HFFc6 (cell line): ENCODE results near the gene OR14K1. TPM values are rescaled to one million over a fixed set of nuclear protein-coding genes. Genes with fewer than 3 reads are reported as not detected.
"Not testable (repeated sequence)": the region's sequence is repeated elsewhere in the genome, so short reads cannot be mapped to it uniquely, and the experiment has no call there.

ENCODE experiments used
- DNase-seq: peaks from one replicate; pipeline ENCODE4 v3.0.0-alpha.2; 2018
- H3K27ac Mint-ChIP-seq: 2 replicates; pipeline ENCODE4 v1.8.0; 2020; ENCODE audit warnings: mild to moderate bottlenecking, mixed read lengths
- H3K27me3 Mint-ChIP-seq: 2 replicates; pipeline ENCODE4 v1.8.0; 2021; ENCODE audit warnings: mild to moderate bottlenecking, moderate library complexity, mixed read lengths; ENCODE audit not compliant: insufficient read depth
- H3K36me3 Mint-ChIP-seq: 2 replicates; pipeline ENCODE4 v1.8.0; 2021; ENCODE audit warnings: low read depth, mixed read lengths
- H3K4me1 Mint-ChIP-seq: 2 replicates; pipeline ENCODE4 v1.8.0; 2020; ENCODE audit warnings: low read depth, mixed read lengths
- H3K4me3 Mint-ChIP-seq: 2 replicates; pipeline ENCODE4 v1.8.0; 2020; ENCODE audit warnings: mild to moderate bottlenecking, moderate library complexity, mixed read lengths
- H3K9me3 Mint-ChIP-seq: 2 replicates; pipeline ENCODE4 v1.8.0; 2020; ENCODE audit warnings: mild to moderate bottlenecking, mixed read lengths
- CTCF ChIP-seq: fragments of 200-600 bp; sonication (generic); IDR thresholded peaks from 2 replicates; pipeline ENCODE4 v1.5.0; 2021; ENCODE audit warnings: antibody characterized with exemption, mild to moderate bottlenecking
- total RNA-seq, 6 experiments: library from RNA; stranded (reverse); fragmentation: NEBNext Ultra II Directional; extraction: Animal tissue kit (Norgen Biotek cat#: 25700); gene quantifications; 2 replicates in 1 of 6; 3 replicates in 5 of 6; pipeline ENCODE4 v1.2.3, GENCODE V29; 2021

OR14K1 gene
- total RNA-seq, 6 experiments from 2014 or later = not detected

- no peak overlapping the region for H3K4me3 Mint-ChIP-seq
- TF ChIP-seq CTCF = no peak
- peaks cover 26% of the 10 kb centered on the region; the same call in 1 of the 2 replicates for H3K4me1 Mint-ChIP-seq
- no peak for DNase-seq
- peaks cover 17% of the 10 kb centered on the region for H3K9me3 Mint-ChIP-seq
- H3K36me3 Mint-ChIP-seq = no peaks in the 10 kb centered on the region
- H3K27ac Mint-ChIP-seq = no peak overlapping the region
- no peaks in the 10 kb centered on the region for H3K27me3 Mint-ChIP-seq
Measured at GRCh38 chr1:247749870-247750269, 11.5 kb downstream of the OR14K1 start.

DNA sequence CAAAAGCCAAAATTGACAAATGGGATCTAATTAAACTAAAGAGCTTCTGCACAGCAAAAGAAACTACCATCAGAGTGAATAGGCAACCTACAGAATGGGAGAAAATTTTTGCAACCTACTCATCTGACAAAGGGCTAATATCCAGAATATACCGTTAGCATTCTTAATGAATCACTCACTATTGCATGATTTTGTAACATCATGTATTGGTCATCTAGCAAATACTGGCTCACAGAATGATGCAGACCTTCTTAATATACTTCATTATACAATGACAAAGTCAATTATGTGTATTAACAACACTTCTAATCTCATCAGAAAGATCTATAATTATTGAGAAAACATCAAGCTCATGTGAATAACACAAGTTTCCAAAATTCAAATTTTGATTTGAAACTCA is 15.9 kb downstream of the OR14K1 start:
- peaks cover 17% of the 10 kb centered on the region for H3K9me3 Mint-ChIP-seq
- H3K36me3 Mint-ChIP-seq, H3K4me1 Mint-ChIP-seq, H3K27ac Mint-ChIP-seq, DNase-seq, H3K27me3 Mint-ChIP-seq, H3K4me3 Mint-ChIP-seq: not testable (repeated sequence)

- no peak for DNase-seq
- Mint-ChIP-seq H3K27me3 (no peaks in the 10 kb centered on the region; the same call in 1 of the 2 replicates), H3K9me3 (peaks cover 15% of the 10 kb centered on the region), H3K4me1 (peaks cover 5% of the 10 kb centered on the region; the same call in 1 of the 2 replicates), H3K27ac (no peak within 1 kb of the TSS), H3K36me3 (no peaks in the 10 kb centered on the region), H3K4me3 (no peak within 1 kb of the TSS)
- TF ChIP-seq CTCF = no peak
Measured at GRCh38 chr1:247760456-247760855, 22.0 kb downstream of the OR14K1 start, which contains the start of gene OR1C1. Gene OR1C1 (minus strand): TSS chr1:247760556. CDS start chr1:247758406, 2,150 bp downstream.

GRCh38 chr1:247769603-247770002 is 31.2 kb downstream of the OR14K1 start:
- no peak for DNase-seq
- Mint-ChIP-seq H3K27ac (no peak overlapping the region), H3K4me3 (no peak overlapping the region), H3K27me3 (no peaks in the 10 kb centered on the region), H3K9me3 (peaks cover 7% of the 10 kb centered on the region; the same call in 1 of the 2 replicates), H3K4me1 (no peaks in the 10 kb centered on the region), H3K36me3 (no peaks in the 10 kb centered on the region)
- no peak for TF ChIP-seq CTCF

Other genes starting within 250 kb of the OR14K1 start
- gene OR2C3, start 202.2 kb upstream of the OR14K1 start, total RNA-seq = not detected
- not detected for gene GCSAML, start 189.5 kb upstream of the OR14K1 start, total RNA-seq
- gene OR2G2, start 150.3 kb upstream of the OR14K1 start, total RNA-seq = not detected
- not detected for gene OR2G3, start 133.0 kb upstream of the OR14K1 start, total RNA-seq
- not detected for gene OR13G1, start 58.9 kb upstream of the OR14K1 start, total RNA-seq
- not detected for gene OR6F1, start 22.0 kb upstream of the OR14K1 start, total RNA-seq
- gene OR14A2, start 9.5 kb downstream of the OR14K1 start, total RNA-seq = not detected
- gene OR1C1, start 21.9 kb downstream of the OR14K1 start, total RNA-seq = not detected
- not detected for gene OR14A16, start 85.5 kb downstream of the OR14K1 start, total RNA-seq
- not detected for gene OR11L1, start 103.3 kb downstream of the OR14K1 start, total RNA-seq
- not detected for gene TRIM58, start 118.6 kb downstream of the OR14K1 start, total RNA-seq
- not detected for gene OR2W3, start 157.0 kb downstream of the OR14K1 start, total RNA-seq
- gene OR2T8, start 181.6 kb downstream of the OR14K1 start, total RNA-seq = not detected
- not detected for gene OR2AJ1, start 186.3 kb downstream of the OR14K1 start, total RNA-seq
- not detected for gene OR2L8, start 210.2 kb downstream of the OR14K1 start, total RNA-seq
- gene OR2AK2, start 226.6 kb downstream of the OR14K1 start, total RNA-seq = not detected